Esophagus muscularis mucosa (tissue), 4 donors: ENCODE measurements around the gene ARPC3. TPM values are rescaled to one million over a fixed set of nuclear protein-coding genes. Genes with fewer than 3 reads are reported as not detected.
"Not testable (repeated sequence)": the region's sequence is repeated elsewhere in the genome, so short reads cannot be mapped to it uniquely, and the experiment has no call there.

Experiments
- DNase-seq: peaks from one replicate; pipeline ENCODE4 v3.0.0-alpha.2; 2017; ENCODE audit errors: extremely low spot score
- H3K27ac ChIP-seq, 4 donors: fragments of 200-600 bp; sonication (generic); replicated peaks in 1 of 4; 1 replicate in 3 of 4; 2 replicates in 1 of 4; pipeline ENCODE4 v1.5.1; 2016 to 2019; ENCODE audit warnings: mild to moderate bottlenecking in 1 of 4
- H3K27me3 ChIP-seq, 4 donors: fragments of 200-600 bp; sonication (generic); one replicate each; pipeline versions ENCODE4 v1.5.1 to v1.6.0; 2016 to 2019
- H3K36me3 ChIP-seq, 4 donors: fragments of 200-600 bp; sonication (generic); one replicate each; pipeline ENCODE4 v1.5.1; 2016 to 2019
- H3K4me1 ChIP-seq, 4 donors: fragments of 200-600 bp; sonication (generic); one replicate each; pipeline ENCODE4 v1.5.1; 2016 to 2019
- H3K4me3 ChIP-seq, 4 donors: fragments of 200-600 bp; sonication (generic); 1 replicate in 2 of 4; 2 replicates in 2 of 4; pipeline ENCODE4 v1.5.1; 2016 to 2019; ENCODE audit warnings: mild to moderate bottlenecking in 4 of 4, moderate library complexity in 1 of 4
- H3K9me3 ChIP-seq, 4 donors: fragments of 200-600 bp; sonication (generic); 1 replicate in 3 of 4; 2 replicates in 1 of 4; pipeline ENCODE4 v1.5.1; 2016 to 2019
- CTCF ChIP-seq, 3 experiments: fragments of 200-600 bp in 2 of 3; fragments of 450-650 bp in 1 of 3; sonication (generic) in 2 of 3; IDR thresholded peaks; one replicate each; pipeline ENCODE4 v1.5.1; 2017 to 2019; ENCODE audit warnings: antibody characterized with exemption in 3 of 3, mild to moderate bottlenecking in 2 of 3, moderate library complexity in 1 of 3
- EP300 ChIP-seq: sonication (generic); formaldehyde crosslinking; IDR thresholded peaks from one replicate; pipeline ENCODE4 v1.6.1; 2017; ENCODE audit warnings: antibody characterized with exemption
- POLR2A ChIP-seq: fragments of 450-650 bp; IDR thresholded peaks from one replicate; pipeline ENCODE4 v1.6.1; 2017; ENCODE audit warnings: antibody characterized with exemption, moderate library complexity, mild to moderate bottlenecking, low read depth
- POLR2AphosphoS5 ChIP-seq, 2 donors: sonication (generic); formaldehyde crosslinking; IDR thresholded peaks; one replicate each; pipeline ENCODE4 v1.6.1; 2017; ENCODE audit warnings: antibody characterized with exemption in 2 of 2
- WGBS: methylation state at CpG from one replicate; pipeline ENCODE4 v1.1.5; 2018; 5-methylcytosine and 5-hydroxymethylcytosine counted together
- intact Hi-C: fragments of 100-400 bp; cut with DNase I; formaldehyde crosslinking; loops from one replicate; pipeline ENCODE4 v1.15.1; 2023
- total RNA-seq, 4 donors: library from RNA; depleted of rRNA; stranded (reverse); fragments of >200 nt; gene quantifications; one replicate each; pipeline versions ENCODE4 v1.1.0 to v1.2.1, GENCODE V29; 2016

ARPC3 gene
- total RNA-seq, 4 donors from 2014 or later: 227 to 363 (median 257) TPM

GRCh38 chr12:110431957-110432587 is 18.1 kb downstream of the ARPC3 start:
- H3K4me3 ChIP-seq: peak overlapping the region; percentile 54 to 61 (median 59)
- peaks cover 0 to 4% (median 2%) of the 10 kb centered on the region in 4 donors for H3K4me1 ChIP-seq
- peaks cover 25 to 34% (median 31%) of the 10 kb centered on the region in 4 donors for H3K36me3 ChIP-seq
- TF ChIP-seq CTCF (IDR thresholded peaks at IDR 0.05): no peak
- no peak for TF ChIP-seq POLR2A
- 87% methylated on average over 11 of the region's 12 CpGs for WGBS
- intact Hi-C loops: loop anchor here (5.0 kb wide), 1 partner anchor 335 kb away; no protein-coding TSS in a partner anchor
- peak overlapping the region; percentile 21 to 67 (median 59) for H3K27ac ChIP-seq
- H3K9me3 ChIP-seq: no peaks in the 10 kb centered on the region
- DNase-seq: no peak
- no peaks in the 10 kb centered on the region for H3K27me3 ChIP-seq

GRCh38 chr12:110429676-110430075 is 20.5 kb downstream of the ARPC3 start:
- H3K4me1 ChIP-seq, H3K4me3 ChIP-seq, H3K27me3 ChIP-seq, DNase-seq, H3K9me3 ChIP-seq, H3K27ac ChIP-seq: not testable (repeated sequence)
- intact Hi-C loops: loop anchor here (5.0 to 10.0 kb wide), 2 partner anchors 205 to 332 kb away; no protein-coding TSS in a partner anchor
- WGBS: 92% methylated on average over 15 of the region's 15 CpGs
- peaks cover 7 to 10% (median 8%) of the 10 kb centered on the region in 4 donors for H3K36me3 ChIP-seq

GRCh38 chr12:110426406-110426805 is 23.7 kb downstream of the ARPC3 start:
- no peak for DNase-seq
- H3K4me3 ChIP-seq: no peak overlapping the region
- no peak for TF ChIP-seq POLR2A
- no peak for TF ChIP-seq EP300
- no peak for TF ChIP-seq CTCF (IDR thresholded peaks at IDR 0.05)
- no peak for TF ChIP-seq POLR2AphosphoS5 (IDR thresholded peaks at IDR 0.05)
- intact Hi-C loops: loop anchor here (10.0 kb wide), 1 partner anchor 202 kb away; no protein-coding TSS in a partner anchor
- no peaks in the 10 kb centered on the region for H3K27me3 ChIP-seq
- H3K9me3 ChIP-seq: no peaks in the 10 kb centered on the region
- 32% methylated on average over 3 of the region's 3 CpGs for WGBS
- no peaks in the 10 kb centered on the region for H3K36me3 ChIP-seq
- H3K4me1 ChIP-seq: peaks cover 0 to 11% (median 4%) of the 10 kb centered on the region in 4 donors
- H3K27ac ChIP-seq: peak overlapping the region in 2 of 4 donors; percentile 41 to 46

GRCh38 chr12:110424237-110424636 is 25.9 kb downstream of the ARPC3 start:
- intact Hi-C loops: loop anchor here (10.0 kb wide), 1 partner anchor 199 kb away; no protein-coding TSS in a partner anchor
- no peaks in the 10 kb centered on the region for H3K27me3 ChIP-seq
- no peak overlapping the region for H3K27ac ChIP-seq
- no peak for DNase-seq
- H3K36me3 ChIP-seq: no peaks in the 10 kb centered on the region
- TF ChIP-seq CTCF (IDR thresholded peaks at IDR 0.05): no peak
- no peak for TF ChIP-seq POLR2A
- TF ChIP-seq POLR2AphosphoS5 (IDR thresholded peaks at IDR 0.05): no peak
- no peak for TF ChIP-seq EP300
- no peaks in the 10 kb centered on the region for H3K9me3 ChIP-seq
- H3K4me3 ChIP-seq: no peak overlapping the region
- WGBS: 76% methylated on average over 3 of the region's 3 CpGs
- H3K4me1 ChIP-seq: peaks cover 0 to 8% (median 2%) of the 10 kb centered on the region in 4 donors

GRCh38 chr12:110421701-110422100 is 28.4 kb downstream of the ARPC3 start:
- H3K4me3 ChIP-seq: no peak overlapping the region
- no peaks in the 10 kb centered on the region for H3K36me3 ChIP-seq
- intact Hi-C loops: loop anchor here (10.0 kb wide), 1 partner anchor 197 kb away; no protein-coding TSS in a partner anchor
- peak overlapping the region in 2 of 4 donors; percentile 14 to 19 for H3K27ac ChIP-seq
- H3K4me1 ChIP-seq: peaks cover 0 to 8% (median 2%) of the 10 kb centered on the region in 4 donors
- no peak for DNase-seq
- H3K9me3 ChIP-seq: no peaks in the 10 kb centered on the region
- TF ChIP-seq POLR2A: no peak
- no peak for TF ChIP-seq CTCF (IDR thresholded peaks at IDR 0.05)
- no peak for TF ChIP-seq POLR2AphosphoS5 (IDR thresholded peaks at IDR 0.05)
- no peak for TF ChIP-seq EP300
- H3K27me3 ChIP-seq: no peaks in the 10 kb centered on the region
- 90% methylated on average over 4 of the region's 4 CpGs for WGBS
